ENCODE measurements around the gene ZNF507.
"Not testable (repeated sequence)": the region's sequence is repeated elsewhere in the genome, so short reads cannot be mapped to it uniquely, and the experiment has no call there.

Gene ZNF507

DNA sequence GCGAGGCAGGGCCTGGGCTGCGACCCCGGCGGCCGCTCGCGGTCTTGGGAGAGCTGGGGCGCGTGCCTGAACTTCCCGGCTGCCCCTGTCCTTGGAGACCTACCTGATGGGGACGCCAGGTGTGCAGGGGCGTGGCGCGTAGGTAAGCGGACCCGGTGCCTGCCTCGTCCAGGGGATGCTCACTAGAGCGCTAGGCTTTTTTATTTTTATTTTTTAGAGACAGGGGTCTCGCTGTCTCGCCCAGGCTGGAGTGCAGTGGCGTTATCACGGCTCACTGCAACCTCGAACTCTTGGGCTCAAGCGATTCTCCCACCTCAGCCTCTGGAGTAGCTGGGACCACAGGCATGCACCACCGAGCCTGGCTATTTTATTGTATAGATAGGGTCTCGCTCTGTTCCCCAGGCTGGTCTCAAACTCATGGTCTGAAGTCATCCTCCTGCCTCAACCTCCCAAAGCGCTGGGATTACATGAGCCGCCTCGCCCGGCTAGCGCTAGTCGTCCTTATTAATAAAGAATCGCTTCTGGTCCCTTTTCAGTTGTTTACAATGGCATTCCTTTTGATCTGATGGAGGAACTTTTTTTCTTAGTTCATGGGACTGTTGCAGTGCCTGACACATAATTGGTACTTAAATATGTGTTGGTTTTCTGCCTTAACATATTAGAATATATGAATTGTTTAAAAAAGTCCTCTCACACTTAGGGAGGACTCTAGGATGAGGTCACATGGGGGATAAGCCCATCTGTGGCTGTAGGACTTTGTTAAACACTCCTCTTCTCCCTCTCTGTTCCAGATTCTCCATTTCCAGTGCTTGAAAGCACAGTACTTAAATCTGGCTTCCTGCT is 61.0 kb downstream of the ZNF507 start:
- Mint-ChIP-seq H3K4me1 (peaks cover 26% of the 10 kb centered on the region), H3K27ac (peak overlapping the region; percentile 95), H3K4me3 (peak overlapping the region; percentile 92), H3K36me3 (peaks cover 11% of the 10 kb centered on the region), H3K27me3 (no peaks in the 10 kb centered on the region), H3K9me3 (no peaks in the 10 kb centered on the region)

DNA sequence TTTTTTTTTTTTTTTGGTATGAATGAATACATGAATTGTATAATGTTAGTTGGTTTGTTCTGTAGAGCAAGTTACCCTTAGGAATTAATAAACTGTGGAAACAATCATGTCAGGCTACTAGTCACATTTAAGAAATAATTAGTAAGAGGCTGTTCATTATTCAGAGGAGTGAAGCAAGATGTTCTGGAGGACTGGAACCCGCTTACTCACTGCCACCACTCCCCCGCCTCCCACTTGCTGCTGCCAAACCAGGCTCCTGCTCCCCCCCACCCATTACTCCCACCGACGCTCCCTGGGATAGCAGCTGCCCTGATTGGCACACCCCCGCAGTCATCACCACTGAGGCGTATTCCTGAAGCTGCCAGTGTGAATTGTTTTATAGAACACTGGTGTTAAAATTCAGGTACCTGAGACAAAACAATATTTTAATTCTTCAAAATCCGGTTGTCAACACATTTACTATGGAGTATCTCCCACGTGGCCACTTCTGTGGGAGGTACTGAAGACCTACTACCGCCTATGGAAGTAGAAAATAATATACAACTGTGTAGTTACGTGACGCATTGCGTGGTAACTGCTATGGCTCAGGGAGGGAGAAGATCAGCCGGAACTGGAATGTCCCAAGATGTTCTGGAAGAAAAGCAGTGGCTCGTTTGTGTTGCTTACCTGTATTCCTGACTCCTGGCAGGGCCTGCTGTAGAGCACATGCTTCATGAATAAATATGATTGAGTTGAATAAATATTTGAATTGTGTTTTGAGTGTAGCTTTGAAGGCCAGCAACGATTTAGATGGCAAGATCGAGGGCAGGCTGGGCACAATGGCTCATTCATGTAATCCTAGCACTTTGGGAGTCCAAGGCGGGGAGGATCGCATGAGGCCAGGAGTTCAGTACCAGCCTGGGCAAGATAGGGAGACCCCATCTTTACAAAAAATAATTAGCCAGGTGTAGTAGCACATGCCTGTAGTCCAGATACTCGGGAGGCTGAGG is 61.9 kb downstream of the ZNF507 start:
- Mint-ChIP-seq H3K27me3 (no peaks in the 10 kb centered on the region), H3K4me1 (peaks cover 26% of the 10 kb centered on the region), H3K4me3 (peak overlapping the region; percentile 92), H3K36me3 (peaks cover 16% of the 10 kb centered on the region), H3K9me3 (no peaks in the 10 kb centered on the region), H3K27ac (peak overlapping the region; percentile 95)

DNA sequence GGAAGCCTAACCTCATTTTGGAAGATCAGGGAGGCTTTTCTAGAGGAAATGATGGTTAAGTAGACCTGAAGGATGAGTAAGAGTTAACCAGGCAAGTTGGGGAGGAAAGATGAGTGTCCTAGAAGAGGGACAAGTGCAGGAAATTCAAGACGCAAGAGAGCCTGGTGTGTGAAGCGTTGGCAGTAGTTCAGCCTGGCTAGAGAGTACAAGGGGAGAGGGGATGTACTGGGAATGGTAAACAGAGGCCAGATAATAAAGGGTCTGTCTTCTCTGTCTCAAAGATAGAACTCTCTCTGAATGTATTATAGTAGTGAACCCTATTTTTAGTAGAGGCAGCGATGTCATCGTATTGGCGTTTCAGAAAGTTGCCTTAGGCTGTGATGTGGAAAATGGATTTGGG is 69.8 kb downstream of the ZNF507 start:
- H3K27ac Mint-ChIP-seq, result no peak overlapping the region
- H3K36me3 Mint-ChIP-seq, result peaks cover 32% of the 10 kb centered on the region
- no peaks in the 10 kb centered on the region for H3K9me3 Mint-ChIP-seq
- H3K4me3 Mint-ChIP-seq, result no peak overlapping the region
- no peaks in the 10 kb centered on the region for H3K4me1 Mint-ChIP-seq
- H3K27me3 Mint-ChIP-seq, result no peaks in the 10 kb centered on the region

DNA sequence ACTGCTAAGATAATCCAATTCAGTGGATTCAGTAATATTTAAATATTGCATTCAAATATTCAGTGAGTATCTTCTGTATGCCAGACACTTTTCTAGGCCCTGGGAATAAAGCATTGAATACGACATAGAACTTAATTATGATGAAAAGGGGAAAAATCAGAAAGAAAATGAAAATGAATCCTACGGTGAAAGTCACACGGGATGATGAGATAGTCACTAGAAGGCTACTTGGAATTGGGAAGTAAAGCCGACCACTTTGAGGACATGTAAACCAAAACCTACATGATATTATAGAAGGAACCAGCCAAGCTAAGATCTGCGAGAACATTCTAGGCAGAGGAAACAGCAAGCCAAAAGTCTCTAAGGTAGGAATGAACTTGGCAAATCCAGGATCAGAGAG is 70.3 kb downstream of the ZNF507 start:
- no peak overlapping the region for H3K4me3 Mint-ChIP-seq
- no peaks in the 10 kb centered on the region for H3K9me3 Mint-ChIP-seq
- no peak overlapping the region for H3K27ac Mint-ChIP-seq
- H3K27me3 Mint-ChIP-seq, result no peaks in the 10 kb centered on the region
- H3K36me3 Mint-ChIP-seq, result peaks cover 32% of the 10 kb centered on the region
- H3K4me1 Mint-ChIP-seq, result no peaks in the 10 kb centered on the region

DNA sequence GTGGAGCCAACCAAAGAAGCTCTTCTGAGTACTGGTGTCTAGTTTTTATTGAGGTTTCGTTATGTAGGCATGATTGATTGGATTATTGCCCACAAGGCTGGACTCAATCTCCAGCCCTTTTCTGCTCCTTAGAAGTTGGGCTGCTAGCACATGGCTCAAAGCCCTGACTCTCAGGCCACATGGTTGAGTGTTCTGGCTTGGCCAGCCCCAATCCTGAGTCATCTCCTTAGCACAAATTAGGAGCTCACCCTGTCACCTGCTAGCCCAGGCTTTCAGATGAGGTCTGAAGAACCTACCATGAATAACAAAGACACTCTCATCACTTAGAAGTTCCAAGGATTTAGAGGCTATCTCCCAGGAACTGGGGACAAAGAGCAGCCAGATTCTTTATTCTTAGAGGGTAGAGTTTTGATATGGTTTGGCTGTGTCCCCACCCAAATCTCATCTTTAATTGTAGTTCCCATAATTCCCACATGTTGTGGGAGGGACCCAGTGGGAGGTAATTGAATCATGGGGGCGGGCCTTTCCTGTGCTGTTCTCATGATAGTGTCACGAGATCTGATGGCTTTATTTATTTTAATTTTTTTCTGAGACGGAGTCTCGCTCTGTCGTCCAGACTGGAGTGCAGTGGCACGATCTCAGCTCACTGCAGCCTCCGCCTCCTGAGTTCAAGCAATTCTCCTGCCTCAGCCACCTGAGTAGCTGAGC is 71.5 kb downstream of the ZNF507 start:
- Mint-ChIP-seq H3K4me3 (no peak overlapping the region), H3K27ac (no peak overlapping the region), H3K36me3 (peaks cover 23% of the 10 kb centered on the region)

DNA sequence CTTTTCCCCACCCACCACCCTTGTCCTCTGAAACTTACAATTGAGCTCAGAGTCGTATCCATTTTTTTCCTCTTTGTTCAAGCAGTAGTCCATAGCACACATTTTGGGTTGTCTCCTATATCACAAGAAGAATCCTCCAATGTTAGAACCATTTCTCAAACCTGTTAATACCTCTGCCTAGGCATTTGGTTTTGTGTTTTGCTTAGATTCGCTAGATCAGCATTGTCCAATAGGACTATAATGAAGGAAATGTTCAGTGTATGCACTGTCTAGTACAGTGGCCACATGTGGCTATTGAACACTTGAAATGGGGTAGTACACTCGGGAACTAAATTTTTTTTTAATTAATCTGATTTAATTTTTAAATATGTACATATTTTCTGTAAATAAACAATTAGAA is 72.7 kb downstream of the ZNF507 start:
- Mint-ChIP-seq H3K27me3 (no peaks in the 10 kb centered on the region), H3K4me3 (no peak overlapping the region), H3K9me3 (no peaks in the 10 kb centered on the region), H3K27ac (no peak overlapping the region), H3K4me1 (peaks cover 15% of the 10 kb centered on the region), H3K36me3 (peaks cover 21% of the 10 kb centered on the region)

More for the DNA sequence above, 71.5 kb downstream of the ZNF507 start:
- Mint-ChIP-seq H3K27me3 (no peaks in the 10 kb centered on the region), H3K4me1 (peaks cover 5% of the 10 kb centered on the region), H3K9me3 (no peaks in the 10 kb centered on the region)

DNA sequence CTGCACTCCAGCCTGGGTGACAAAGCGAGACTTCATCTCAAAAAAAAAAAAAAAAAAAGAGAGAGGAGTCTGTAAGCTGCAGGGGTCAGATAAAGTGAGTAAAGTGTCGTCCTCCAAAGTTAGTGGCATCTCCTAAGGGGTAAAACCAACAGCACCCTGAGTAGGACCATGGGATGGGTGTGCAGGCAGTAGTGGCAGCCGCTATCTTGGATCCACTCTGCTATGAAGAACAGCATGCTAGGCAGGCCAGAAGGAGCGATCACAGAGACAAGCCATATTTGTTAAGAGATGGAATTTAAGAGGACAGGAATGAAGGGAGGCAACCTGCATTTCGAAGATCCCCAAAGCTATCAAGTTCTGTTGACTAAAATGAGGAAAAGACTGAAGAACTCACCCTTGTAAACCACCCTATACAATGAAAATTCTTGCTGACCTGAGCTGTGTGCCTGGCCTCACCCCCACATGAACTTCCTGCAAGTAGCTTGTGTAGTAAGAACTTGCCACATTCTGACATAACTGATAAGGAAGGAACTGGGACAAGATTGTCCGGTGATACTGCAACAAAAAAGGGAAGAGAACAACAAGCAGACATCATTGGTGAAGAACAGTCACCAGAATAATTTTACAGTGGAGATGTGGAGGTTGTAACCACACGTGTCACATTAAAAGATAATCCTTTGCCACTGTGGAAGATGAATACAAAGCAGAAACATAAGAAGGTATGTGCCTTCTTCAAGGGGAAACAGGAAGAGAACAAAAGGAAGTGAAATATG is 76.4 kb downstream of the ZNF507 start:
- no peaks in the 10 kb centered on the region for H3K9me3 Mint-ChIP-seq
- no peak overlapping the region for H3K4me3 Mint-ChIP-seq
- peaks cover 13% of the 10 kb centered on the region for H3K36me3 Mint-ChIP-seq
- H3K4me1 Mint-ChIP-seq, result peaks cover 15% of the 10 kb centered on the region
- H3K27ac Mint-ChIP-seq, result peak overlapping the region; percentile 26
- no peaks in the 10 kb centered on the region for H3K27me3 Mint-ChIP-seq

DNA sequence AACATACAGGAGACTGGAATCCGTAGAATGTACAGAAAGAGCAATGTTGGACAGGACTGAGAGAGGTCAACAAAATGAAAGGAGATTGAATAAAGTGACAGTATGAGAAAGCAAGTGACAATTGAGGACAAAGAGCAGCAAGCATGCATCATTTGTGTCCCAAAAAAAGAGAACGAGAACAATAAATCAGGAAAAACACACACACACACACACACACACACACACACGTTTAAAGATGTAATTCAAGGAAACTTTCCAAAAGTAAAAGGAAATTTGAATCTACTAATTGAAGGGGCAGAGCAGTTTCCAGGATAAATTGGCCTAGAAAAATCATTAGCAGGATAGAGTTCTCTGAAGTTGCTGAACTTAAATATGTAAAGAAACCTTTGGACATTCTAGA is 77.0 kb downstream of the ZNF507 start:
- Mint-ChIP-seq H3K9me3 (no peaks in the 10 kb centered on the region), H3K36me3 (peaks cover 10% of the 10 kb centered on the region), H3K4me1 (peaks cover 15% of the 10 kb centered on the region), H3K4me3 (no peak overlapping the region), H3K27me3 (no peaks in the 10 kb centered on the region), H3K27ac (peak overlapping the region; percentile 26)

DNA sequence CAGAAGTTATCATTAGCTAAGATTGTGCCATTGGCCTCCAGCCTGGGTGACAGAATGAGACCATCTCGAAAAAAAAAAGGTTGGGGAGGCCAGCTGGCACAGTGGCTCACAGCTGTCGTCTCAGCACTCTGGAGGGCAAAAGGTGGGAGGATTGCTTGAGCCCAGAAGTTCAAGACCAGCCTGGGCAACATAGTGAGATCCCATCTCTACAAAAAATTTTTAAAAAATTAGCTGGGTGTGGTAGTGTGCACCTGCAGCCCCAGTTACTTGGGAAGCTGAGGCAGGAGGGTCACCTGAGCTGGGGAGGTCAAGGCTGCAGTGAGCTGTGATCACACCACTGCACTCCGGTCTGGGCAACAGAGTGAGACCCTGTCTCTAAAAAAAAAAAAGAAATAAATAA is 78.5 kb downstream of the ZNF507 start:
- H3K27me3 Mint-ChIP-seq, H3K36me3 Mint-ChIP-seq, H3K4me3 Mint-ChIP-seq, H3K27ac Mint-ChIP-seq, H3K9me3 Mint-ChIP-seq: not testable (repeated sequence)
- H3K4me1 Mint-ChIP-seq, result peaks cover 15% of the 10 kb centered on the region

DNA sequence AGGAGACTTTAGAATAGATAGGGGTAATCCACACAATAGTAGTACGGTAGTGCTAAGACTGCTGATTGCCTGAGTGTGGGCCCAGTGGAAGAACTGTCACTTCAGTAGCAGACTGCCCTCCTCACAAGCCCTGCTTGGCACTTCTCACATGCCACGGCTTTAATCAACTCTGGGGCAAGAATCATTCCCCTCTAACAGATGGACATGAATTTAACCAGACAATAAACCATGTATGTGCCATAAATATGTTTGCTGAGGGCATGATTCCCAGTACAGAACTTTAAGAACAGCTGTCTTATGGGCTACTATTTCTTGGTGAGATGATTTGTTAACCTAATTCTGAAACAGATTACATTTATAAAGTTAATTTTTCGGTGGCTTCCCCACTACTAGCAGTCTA is 82.1 kb downstream of the ZNF507 start:
- no peak overlapping the region for H3K4me3 Mint-ChIP-seq
- H3K27ac Mint-ChIP-seq, result no peak overlapping the region
- H3K27me3 Mint-ChIP-seq, result no peaks in the 10 kb centered on the region
- H3K36me3 Mint-ChIP-seq, result peaks cover 8% of the 10 kb centered on the region
- H3K9me3 Mint-ChIP-seq, result no peaks in the 10 kb centered on the region
- peaks cover 3% of the 10 kb centered on the region for H3K4me1 Mint-ChIP-seq

DNA sequence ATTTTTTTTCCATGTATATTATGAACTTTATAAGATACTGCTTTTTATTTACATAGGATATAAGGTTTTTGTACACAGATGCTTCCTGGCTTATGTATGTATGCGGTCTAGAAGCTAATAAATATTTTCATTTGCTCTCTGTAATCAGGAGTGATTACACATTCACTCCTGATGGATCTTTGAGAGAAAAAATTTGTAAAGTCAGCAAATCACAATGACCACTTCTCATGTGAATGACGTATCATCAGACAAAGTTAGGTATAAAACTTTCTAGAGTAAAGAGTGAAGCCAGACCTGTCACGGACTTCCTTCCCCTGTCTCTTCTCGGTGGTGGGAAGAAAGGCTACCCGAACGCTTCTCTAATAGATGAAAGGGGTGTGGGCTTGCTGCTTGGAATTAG is 91.3 kb downstream of the ZNF507 start:
- no peak overlapping the region for H3K4me3 Mint-ChIP-seq
- H3K9me3 Mint-ChIP-seq, result no peaks in the 10 kb centered on the region
- no peak overlapping the region for H3K27ac Mint-ChIP-seq
- H3K36me3 Mint-ChIP-seq, result peaks cover 13% of the 10 kb centered on the region
- no peaks in the 10 kb centered on the region for H3K4me1 Mint-ChIP-seq
- H3K27me3 Mint-ChIP-seq, result no peaks in the 10 kb centered on the region

DNA sequence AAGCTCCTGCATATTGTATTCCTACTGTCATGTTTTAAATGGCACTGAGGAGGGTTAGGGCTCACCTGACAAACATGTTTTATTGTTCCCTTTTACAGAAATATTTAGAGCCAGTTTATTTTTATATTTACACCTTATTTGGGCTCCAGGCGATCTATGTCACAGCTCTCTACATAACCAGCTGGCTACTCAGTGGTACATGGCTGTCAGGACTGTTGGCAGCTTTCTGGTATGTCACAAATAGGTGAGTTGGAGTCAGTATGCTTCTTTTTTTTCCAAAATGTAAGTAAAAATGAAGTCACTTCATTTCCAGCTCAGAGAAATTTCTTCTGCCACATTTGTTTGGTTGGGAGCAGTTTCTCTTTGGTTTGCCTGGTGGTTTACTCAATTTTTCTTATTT is 91.7 kb downstream of the ZNF507 start:
- H3K9me3 Mint-ChIP-seq, result no peaks in the 10 kb centered on the region
- H3K27ac Mint-ChIP-seq, result no peak overlapping the region
- H3K27me3 Mint-ChIP-seq, result no peaks in the 10 kb centered on the region
- no peaks in the 10 kb centered on the region for H3K4me1 Mint-ChIP-seq
- peaks cover 13% of the 10 kb centered on the region for H3K36me3 Mint-ChIP-seq
- no peak overlapping the region for H3K4me3 Mint-ChIP-seq

Data from activated naive CD4-positive, alpha-beta T cell treated with anti-CD3 and anti-CD28 coated beads, Interleukin-2, amount 50 U/mL, for 24 hours (primary cell).